HepG2 (cell line): ENCODE data around the gene SLC35F6. TPM values are rescaled to one million over a fixed set of nuclear protein-coding genes. Genes with fewer than 3 reads are reported as not detected.

Source experiments
- ATAC-seq: fragments of 200-7000 bp; cut with Tn5 transposase; 3 replicates; pipeline ENCODE4 v1.9.1; 2020; ENCODE audit warnings: mild to moderate bottlenecking, moderate library complexity
- BruUV-seq: library from RNA; stranded (reverse); fragments of 400-500 nt; replicated peaks from 2 replicates; lab custom pipeline; 2021; lab: Mats Ljungman, UMichigan
- CTCF ChIA-PET: fragments of 300-600 bp; formaldehyde crosslinking; extraction: SDS; loops from one replicate; lab custom pipeline; 2021; ENCODE audit warnings: low total read pairs, inconsistent platforms, low intra/inter-chr PET ratio; lab: Yijun Ruan, JAX
- POLR2A ChIA-PET: fragments of 350-600 bp; sonication (Branson Sonifier 250); formaldehyde crosslinking; loops from one replicate; lab custom pipeline; 2020; ENCODE audit warnings: antibody characterized with exemption, inconsistent platforms; lab: Yijun Ruan, JAX
- DNase-seq: peaks from one replicate; pipeline ENCODE4 v3.0.0-alpha.2; 2015; ENCODE audit warnings: low spot score
- FAIRE-seq: peaks from 3 replicates; lab custom pipeline; 2011; peaks lifted over from hg19 to GRCh38; lab: Jason Lieb, UNC
- H2AFZ ChIP-seq: one replicate; pipeline ENCODE4 v1.6.1; 2011; ENCODE audit warnings: low read length, inconsistent platforms
- H3K27ac ChIP-seq: fragments of 300-600 bp; 3 replicates; pipeline ENCODE4 v1.8.0; 2011; ENCODE audit warnings: mixed run types, mild to moderate bottlenecking, mixed read lengths, low read length, inconsistent platforms; ENCODE audit not compliant: insufficient read depth; ENCODE audit errors: extremely low read length
- H3K27me3 ChIP-seq, 2 experiments: fragments of 200-600 bp in 1 of 2; 2 replicates in 1 of 2; 3 replicates in 1 of 2; pipeline versions ENCODE4 v1.6.0 to v1.8.0; 2011; ENCODE audit warnings: low read length in 2 of 2, mild to moderate bottlenecking in 2 of 2, moderate library complexity in 2 of 2, inconsistent platforms in 1 of 2; ENCODE audit not compliant: insufficient read depth in 2 of 2, control insufficient read depth in 1 of 2
- H3K36me3 ChIP-seq, 2 experiments: fragments of 200-600 bp in 1 of 2; replicated peaks in 1 of 2; 2 replicates in 1 of 2; 3 replicates in 1 of 2; pipeline versions ENCODE4 v1.5.1 to v1.8.0; 2011; ENCODE audit warnings: low read length in 2 of 2, inconsistent platforms in 1 of 2; ENCODE audit not compliant: insufficient read depth in 2 of 2, control insufficient read depth in 1 of 2
- H3K4me1 ChIP-seq: 2 replicates; pipeline ENCODE4 v1.5.1; 2012; ENCODE audit warnings: low read length, inconsistent platforms; ENCODE audit not compliant: insufficient read depth
- H3K4me2 ChIP-seq: 2 replicates; pipeline ENCODE4 v1.6.0; 2011; ENCODE audit warnings: low read depth, low read length, inconsistent platforms
- H3K4me3 ChIP-seq, 3 experiments: fragments of 200-600 bp in 1 of 3; sonication (generic), shearing (Covaris generic) in 1 of 3; replicated peaks in 1 of 3; 2 replicates each; pipeline ENCODE4 v1.5.1; 2011 to 2016; ENCODE audit warnings: low read length in 3 of 3, inconsistent platforms in 2 of 3, low read depth in 2 of 3, mild to moderate bottlenecking in 2 of 3, control low read depth in 1 of 3, mixed read lengths in 1 of 3; ENCODE audit not compliant: insufficient read depth in 1 of 3
- H3K79me2 ChIP-seq: one replicate; pipeline ENCODE4 v1.6.1; 2011; ENCODE audit warnings: low read length, inconsistent platforms; ENCODE audit not compliant: insufficient read depth
- H3K9ac ChIP-seq: 2 replicates; pipeline ENCODE4 v1.6.0; 2011; ENCODE audit warnings: mild to moderate bottlenecking, low read depth, low read length, inconsistent platforms; ENCODE audit not compliant: insufficient read depth
- H3K9me3 ChIP-seq: 2 replicates; pipeline ENCODE4 v1.5.1; 2012; ENCODE audit warnings: mild to moderate bottlenecking, low read length
- H4K20me1 ChIP-seq: 2 replicates; pipeline ENCODE4 v1.6.0; 2011; ENCODE audit warnings: inconsistent platforms, mild to moderate bottlenecking, low read length, moderate library complexity; ENCODE audit not compliant: insufficient read depth
- ATF7 ChIP-seq, 2 experiments: fragments of 450-650 bp in 1 of 2; sonication (generic) in 1 of 2; formaldehyde crosslinking in 1 of 2; IDR thresholded peaks; 2 replicates each; pipeline versions ENCODE4 v1.4.0 to v1.6.1; 2016 to 2020; ENCODE audit warnings: antibody characterized with exemption in 1 of 2, mild to moderate bottlenecking in 1 of 2, missing genetic modification reagents in 1 of 2
- CEBPB ChIP-seq: IDR thresholded peaks from 2 replicates; pipeline ENCODE4 v1.6.1; 2011; ENCODE audit warnings: low read depth, low read length, improper control_type of control experiment, borderline replicate concordance
- DDIT3 ChIP-seq: sonication (generic); formaldehyde crosslinking; IDR thresholded peaks from 2 replicates; pipeline ENCODE4 v1.4.0; 2020; ENCODE audit warnings: mild to moderate bottlenecking, missing genetic modification reagents
- FOXP1 ChIP-seq, 2 experiments: fragments of 450-650 bp in 1 of 2; IDR thresholded peaks; 2 replicates each; pipeline ENCODE4 v1.6.1; 2017 to 2018; ENCODE audit warnings: antibody characterized with exemption in 1 of 2
- HES4 ChIP-seq: sonication (generic); formaldehyde crosslinking; IDR thresholded peaks from 2 replicates; pipeline ENCODE4 v1.9.0; 2021; ENCODE audit warnings: mild to moderate bottlenecking, missing genetic modification reagents, borderline replicate concordance
- LBX2 ChIP-seq: sonication (generic); formaldehyde crosslinking; IDR thresholded peaks from 2 replicates; pipeline ENCODE4 v1.5.0; 2020; ENCODE audit warnings: missing genetic modification reagents, mild to moderate bottlenecking, borderline replicate concordance
- NR2F1 ChIP-seq, 2 experiments: fragments of 450-650 bp in 1 of 2; formaldehyde crosslinking in 1 of 2; IDR thresholded peaks; 2 replicates each; pipeline versions ENCODE4 v1.5.0 to v1.6.1; 2016 to 2020; ENCODE audit warnings: mild to moderate bottlenecking in 1 of 2, missing compliant biosample characterization in 1 of 2, missing genetic modification reagents in 1 of 2, moderate library complexity in 1 of 2
- RFX3 ChIP-seq: IDR thresholded peaks from 2 replicates; pipeline ENCODE4 v1.6.1; 2016; ENCODE audit warnings: missing biosample characterization, missing genetic modification reagents
- SALL2 ChIP-seq: sonication (generic); formaldehyde crosslinking; IDR thresholded peaks from 2 replicates; pipeline ENCODE4 v1.8.1; 2023; ENCODE audit warnings: mild to moderate bottlenecking, missing genetic modification reagents, inconsistent platforms
- STAT6 ChIP-seq: sonication (generic); formaldehyde crosslinking; IDR thresholded peaks from 2 replicates; pipeline ENCODE4 v1.4.0; 2020; ENCODE audit warnings: missing genetic modification reagents, mild to moderate bottlenecking, borderline replicate concordance
- XBP1 ChIP-seq: sonication (generic); formaldehyde crosslinking; IDR thresholded peaks from 2 replicates; pipeline ENCODE4 v1.5.0; 2020; ENCODE audit warnings: missing genetic modification reagents
- ZBTB42 ChIP-seq: sonication (generic); formaldehyde crosslinking; IDR thresholded peaks from 2 replicates; pipeline ENCODE4 v1.5.0; 2020; ENCODE audit warnings: mild to moderate bottlenecking, missing genetic modification reagents
- ZBTB8A ChIP-seq: sonication (generic); formaldehyde crosslinking; IDR thresholded peaks from 2 replicates; pipeline ENCODE4 v1.4.0; 2020; ENCODE audit warnings: mild to moderate bottlenecking, low read depth, missing genetic modification reagents, borderline replicate concordance
- ZNF136 ChIP-seq: sonication (generic); formaldehyde crosslinking; IDR thresholded peaks from 2 replicates; pipeline ENCODE4 v1.8.1; 2022; ENCODE audit warnings: low read depth, mild to moderate bottlenecking, moderate library complexity, missing genetic modification reagents
- ZNF552 ChIP-seq: sonication (generic); formaldehyde crosslinking; IDR thresholded peaks from 2 replicates; pipeline ENCODE4 v1.9.0; 2022; ENCODE audit warnings: missing genetic modification reagents, mild to moderate bottlenecking, borderline replicate concordance
- ZNF724P ChIP-seq: sonication (generic); formaldehyde crosslinking; IDR thresholded peaks from 2 replicates; pipeline ENCODE4 v1.8.0; 2022; ENCODE audit warnings: missing genetic modification reagents, borderline replicate concordance
- ZNF841 ChIP-seq: sonication (generic); formaldehyde crosslinking; IDR thresholded peaks from 2 replicates; pipeline ENCODE4 v1.8.1; 2023; ENCODE audit warnings: missing genetic modification reagents, borderline replicate concordance
- WGBS: methylation state at CpG from one replicate; pipeline ENCODE4 v1.1.6; 2017; ENCODE audit warnings: low lambda C conversion rate; 5-methylcytosine and 5-hydroxymethylcytosine counted together
- in situ Hi-C: cut with HindIII; loops from 2 replicates; pipeline ENCODE4 v1.10.0; 2017; ENCODE audit warnings: low pct_unique_long_range_greater_than_20kb; ENCODE audit not compliant: extremely low pct_ligation_motif_present
- intact Hi-C: fragments of 100-400 bp; cut with micrococcal nuclease; formaldehyde crosslinking; loops from one replicate; pipeline ENCODE4 v1.10.0; 2022; ENCODE audit not compliant: unreplicated experiment
- polyA plus RNA-seq, 8 experiments: library from polyadenylated mRNA; depleted of rRNA in 3 of 8; stranded (reverse) in 7 of 8; unstranded in 1 of 8; fragments of >200 nt; fragmentation: Illumina TruSeq in 4 of 8; extraction: Trizol in 4 of 8; gene quantifications; 2 replicates each; pipeline versions ENCODE4 v1.2.1 to v1.2.3, GENCODE V29; 2011 to 2016; ENCODE audit warnings: low read depth in 4 of 8, missing spikeins in 1 of 8, mixed read lengths in 1 of 8; ENCODE audit not compliant: insufficient read depth in 1 of 8
- total RNA-seq, 5 experiments: library from RNA; depleted of rRNA; stranded (reverse); fragments of >200 nt; fragmentation: Illumina TruSeq; extraction: Trizol; gene quantifications; 2 replicates each; pipeline ENCODE4 v1.2.3, GENCODE V29; 2016; ENCODE audit warnings: low read depth in 1 of 5

Gene SLC35F6
- total and polyA plus RNA-seq, 2 of the 13 experiments (the other 11 are each of a cell fraction or from before 2014, with no cell fraction given) = 15.2 to 21.2 TPM

- TF ChIP-seq ATF7 (IDR thresholded peaks at IDR 0.05) (no peak), ATF7 (CRISPR knock-in tag; IDR thresholded peaks at IDR 0.05) (no peak), CEBPB (no peak)
Observed at GRCh38 chr2:26786207-26787028, 22.3 kb downstream of the SLC35F6 start (continued).

GRCh38 chr2:26792720-26793119 lies 28.6 kb downstream of the SLC35F6 start:
- no peaks in the 10 kb centered on the region for H3K9me3 ChIP-seq
- H3K27ac ChIP-seq = no peak overlapping the region
- no peak for TF ChIP-seq HES4 (CRISPR knock-in tag)
- no peak for TF ChIP-seq ZNF136 (CRISPR knock-in tag)
- TF ChIP-seq ZNF552 (CRISPR knock-in tag) = no peak
- no peak for TF ChIP-seq ZBTB42 (CRISPR knock-in tag)
- no peak for TF ChIP-seq XBP1
- no peak for TF ChIP-seq STAT6
- TF ChIP-seq NR2F1 (CRISPR knock-in tag; IDR thresholded peaks at IDR 0.05) = no peak
- no peak for TF ChIP-seq ZBTB8A (CRISPR knock-in tag)
- TF ChIP-seq DDIT3 (CRISPR knock-in tag) = no peak
- TF ChIP-seq FOXP1 (IDR thresholded peaks at IDR 0.05) = no peak
- TF ChIP-seq FOXP1 (CRISPR knock-in tag; IDR thresholded peaks at IDR 0.05) = no peak
- no peak for TF ChIP-seq LBX2 (CRISPR knock-in tag)
- no peak for TF ChIP-seq ZNF841 (CRISPR knock-in tag)
- TF ChIP-seq RFX3 (CRISPR knock-in tag) = no peak
- no peak for TF ChIP-seq SALL2
- TF ChIP-seq ZNF724P (CRISPR knock-in tag) = no peak
- intact Hi-C loops = no loop called here
- 95% methylated on average over 3 of the region's 3 CpGs for WGBS
- ATAC-seq = no peak
- H3K4me1 ChIP-seq = peaks cover 20% of the 10 kb centered on the region
- H3K79me2 ChIP-seq = peaks cover 33% of the 10 kb centered on the region
- H3K4me2 ChIP-seq = no peak overlapping the region
- no peak overlapping the region for H3K9ac ChIP-seq
- no peak overlapping the region for H3K4me3 ChIP-seq
- no peaks in the 10 kb centered on the region for H4K20me1 ChIP-seq
- ChIA-PET POLR2A (no interaction called here), CTCF (no interaction called here)
- no peak for FAIRE-seq
- in situ Hi-C loops = no loop called here
- no TSS peak for BruUV-seq
- DNase-seq = no peak
- no peak overlapping the region for H2AFZ ChIP-seq
- H3K36me3 ChIP-seq = peaks cover 16 to 66% of the 10 kb centered on the region in 2 experiments
- H3K27me3 ChIP-seq = no peaks in the 10 kb centered on the region
